K562 (cell line): ENCODE measurements around the gene PARD3.

ENCODE experiments used
- EZH2 ChIP-seq: IDR thresholded peaks from 2 replicates; pipeline ENCODE4 v1.6.1; 2012; ENCODE audit warnings: low read depth, mild to moderate bottlenecking, inconsistent platforms, low read length, borderline replicate concordance
- HDGF ChIP-seq: fragments of 450-650 bp; IDR thresholded peaks from 2 replicates; pipeline ENCODE4 v1.6.1; 2016
- POLR2AphosphoS5 ChIP-seq: IDR thresholded peaks from 2 replicates; pipeline ENCODE4 v1.6.1; 2011; ENCODE audit warnings: mild to moderate bottlenecking, low read depth, low read length, moderate library complexity; ENCODE audit not compliant: control insufficient read depth, insufficient read depth
- RBM15 ChIP-seq: fragments of 200-400 bp; formaldehyde crosslinking; IDR thresholded peaks from 2 replicates; pipeline ENCODE4 v1.6.1; 2018; ENCODE audit warnings: mild to moderate bottlenecking, low read length, moderate library complexity; ENCODE audit not compliant: insufficient read depth
- SAP30 ChIP-seq: fragments of 200-600 bp; sonication (generic); IDR thresholded peaks from 2 replicates; pipeline ENCODE4 v1.6.1; 2012; ENCODE audit warnings: borderline replicate concordance, low read depth, mild to moderate bottlenecking, moderate library complexity, low read length, control low read depth, inconsistent platforms; ENCODE audit not compliant: insufficient read depth, poor library complexity, severe bottlenecking
- ZNF324 ChIP-seq: fragments of 250-450 bp; sonication (Bioruptor Pico); IDR thresholded peaks from 2 replicates; pipeline ENCODE4 v1.4.0; 2020; ENCODE audit warnings: mild to moderate bottlenecking
- ZSCAN29 ChIP-seq: fragments of 450-650 bp; IDR thresholded peaks from 2 replicates; pipeline ENCODE4 v1.6.1; 2017
- TF ChIP-seq, protein P1 (sequence below): sonication (generic); formaldehyde crosslinking; IDR thresholded peaks from 2 replicates; pipeline ENCODE4 v1.8.1; 2022; ENCODE audit warnings: missing genetic modification reagents
- TF ChIP-seq, protein P2 (sequence below), 3 experiments: IDR thresholded peaks in 2 of 3; conservative IDR thresholded peaks in 1 of 3; 2 replicates each; pipeline ENCODE4 v1.5.1; 2011 to 2012; ENCODE audit warnings: low read length in 3 of 3, mild to moderate bottlenecking in 3 of 3, control low read depth in 2 of 3, improper control_type of control experiment in 1 of 3, inconsistent platforms in 1 of 3, low read depth in 1 of 3, mixed read lengths in 1 of 3, moderate library complexity in 1 of 3; ENCODE audit not compliant: insufficient read depth in 2 of 3

DNA sequence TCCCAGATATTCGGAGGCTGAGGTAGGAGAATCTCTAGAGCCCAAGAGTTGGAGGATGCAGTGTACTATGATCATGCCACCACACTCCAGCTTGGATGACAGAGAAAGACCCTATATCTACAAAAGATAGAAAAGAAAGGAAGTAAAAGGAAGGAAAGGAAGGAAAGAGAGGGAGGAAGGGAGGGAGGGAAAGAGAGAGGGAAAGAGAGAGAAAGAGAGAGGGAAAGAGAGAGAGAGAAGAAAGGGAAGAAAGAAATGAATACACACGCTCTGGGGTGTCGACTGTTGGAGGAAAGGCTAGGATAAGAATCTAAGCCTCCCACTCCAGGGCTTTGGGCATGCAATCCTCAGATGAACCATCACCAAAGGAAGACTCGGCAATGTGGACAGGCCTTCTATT is 69.9 kb downstream of the PARD3 start:
- TF ChIP-seq POLR2AphosphoS5 (no peak), EZH2 (no peak), ZNF324 (CRISPR knock-in tag) (no peak), ZSCAN29 (no peak), SAP30 (no peak), HDGF (no peak), RBM15 (no peak)
- TF ChIP-seq, protein P1, sequence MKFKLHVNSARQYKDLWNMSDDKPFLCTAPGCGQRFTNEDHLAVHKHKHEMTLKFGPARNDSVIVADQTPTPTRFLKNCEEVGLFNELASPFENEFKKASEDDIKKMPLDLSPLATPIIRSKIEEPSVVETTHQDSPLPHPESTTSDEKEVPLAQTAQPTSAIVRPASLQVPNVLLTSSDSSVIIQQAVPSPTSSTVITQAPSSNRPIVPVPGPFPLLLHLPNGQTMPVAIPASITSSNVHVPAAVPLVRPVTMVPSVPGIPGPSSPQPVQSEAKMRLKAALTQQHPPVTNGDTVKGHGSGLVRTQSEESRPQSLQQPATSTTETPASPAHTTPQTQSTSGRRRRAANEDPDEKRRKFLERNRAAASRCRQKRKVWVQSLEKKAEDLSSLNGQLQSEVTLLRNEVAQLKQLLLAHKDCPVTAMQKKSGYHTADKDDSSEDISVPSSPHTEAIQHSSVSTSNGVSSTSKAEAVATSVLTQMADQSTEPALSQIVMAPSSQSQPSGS (CRISPR knock-in tag), result no peak
- TF ChIP-seq, protein P2, sequence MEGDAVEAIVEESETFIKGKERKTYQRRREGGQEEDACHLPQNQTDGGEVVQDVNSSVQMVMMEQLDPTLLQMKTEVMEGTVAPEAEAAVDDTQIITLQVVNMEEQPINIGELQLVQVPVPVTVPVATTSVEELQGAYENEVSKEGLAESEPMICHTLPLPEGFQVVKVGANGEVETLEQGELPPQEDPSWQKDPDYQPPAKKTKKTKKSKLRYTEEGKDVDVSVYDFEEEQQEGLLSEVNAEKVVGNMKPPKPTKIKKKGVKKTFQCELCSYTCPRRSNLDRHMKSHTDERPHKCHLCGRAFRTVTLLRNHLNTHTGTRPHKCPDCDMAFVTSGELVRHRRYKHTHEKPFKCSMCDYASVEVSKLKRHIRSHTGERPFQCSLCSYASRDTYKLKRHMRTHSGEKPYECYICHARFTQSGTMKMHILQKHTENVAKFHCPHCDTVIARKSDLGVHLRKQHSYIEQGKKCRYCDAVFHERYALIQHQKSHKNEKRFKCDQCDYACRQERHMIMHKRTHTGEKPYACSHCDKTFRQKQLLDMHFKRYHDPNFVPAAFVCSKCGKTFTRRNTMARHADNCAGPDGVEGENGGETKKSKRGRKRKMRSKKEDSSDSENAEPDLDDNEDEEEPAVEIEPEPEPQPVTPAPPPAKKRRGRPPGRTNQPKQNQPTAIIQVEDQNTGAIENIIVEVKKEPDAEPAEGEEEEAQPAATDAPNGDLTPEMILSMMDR (IDR thresholded peaks at IDR 0.05 in 2 of 3, conservative IDR thresholded peaks at IDR 0.05 in 1 of 3; ENCODE audit: insufficient read depth in 2 of 3, low read depth in 1 of 3, low read length in 3 of 3), result no peak
